ENCODE data around the gene SFPQ. TPM values are rescaled to one million over a fixed set of nuclear protein-coding genes. Genes with fewer than 3 reads are reported as not detected.

The SFPQ gene
- total RNA-seq, 1 experiment from 2014 or later: 691 TPM

DNA sequence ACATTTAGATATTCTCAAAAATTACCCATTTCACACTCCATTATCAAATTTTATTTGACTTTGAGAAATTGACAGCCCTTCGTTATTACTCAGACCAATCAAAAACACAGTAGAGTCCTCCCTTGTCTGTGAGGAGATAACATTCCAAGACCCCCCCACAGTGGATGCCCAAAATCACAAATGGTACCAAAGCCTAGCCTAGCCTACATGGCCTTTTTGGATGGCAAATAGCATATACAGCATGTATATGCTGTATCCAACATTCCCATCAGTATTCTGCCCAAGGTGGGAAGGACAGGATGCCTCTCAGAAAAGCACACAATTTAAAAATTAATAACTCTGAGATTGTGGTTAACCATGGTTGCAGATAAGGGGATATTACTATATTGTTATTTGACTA is 17.3 kb downstream of the SFPQ start:
- peaks cover 59% of the 10 kb centered on the region for H3K36me3 ChIP-seq (ENCODE audit: insufficient read depth, low read length, poor library complexity, severe bottlenecking)
- CTCF ChIA-PET: no interaction called here
- no TSS peak for BruUV-seq (replicated peaks)

DNA sequence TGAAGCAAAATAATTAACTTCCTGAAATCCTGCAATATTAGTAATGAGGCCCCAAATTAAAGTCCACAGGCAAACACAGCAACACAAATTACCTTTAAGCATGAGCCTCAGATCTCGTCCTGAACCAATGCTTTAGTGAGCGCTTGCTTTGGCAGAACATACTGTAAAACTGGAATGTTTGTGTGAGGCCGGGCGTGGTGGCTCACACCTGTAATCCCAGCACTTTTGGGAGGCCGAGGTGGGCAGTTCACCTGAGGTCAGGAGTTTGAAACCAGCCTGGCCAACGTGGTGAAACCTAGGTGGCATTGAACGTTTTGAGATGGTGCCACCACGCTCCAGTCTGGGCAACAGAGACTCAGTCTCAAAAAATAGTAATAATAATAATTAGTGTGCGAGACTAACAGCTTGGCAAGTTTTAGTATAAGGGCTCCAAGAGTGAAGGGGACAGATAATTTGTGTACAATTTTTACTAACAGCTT is 17.8 kb downstream of the SFPQ start:
- Histone ChIP-seq H3K27ac (ENCODE audit: low read depth, low read length, poor library complexity, severe bottlenecking) (no peak overlapping the region), H3K4me1 (ENCODE audit: insufficient read depth, low read length, poor library complexity, severe bottlenecking) (no peaks in the 10 kb centered on the region), H3K4me3 (ENCODE audit: low read depth, low read length, poor library complexity, severe bottlenecking) (no peak overlapping the region), H3K27me3 (replicated peaks; ENCODE audit: insufficient read depth, low read depth, low read length, poor library complexity) (no peaks in the 10 kb centered on the region), H3K9me3 (ENCODE audit: low read depth, low read length, poor library complexity, severe bottlenecking) (no peaks in the 10 kb centered on the region), H3K36me3 (ENCODE audit: insufficient read depth, low read length, poor library complexity, severe bottlenecking) (peaks cover 54% of the 10 kb centered on the region)
- POLR2A ChIA-PET (ENCODE audit: low non-redundant PET): no interaction called here
- TF ChIP-seq, protein P1, sequence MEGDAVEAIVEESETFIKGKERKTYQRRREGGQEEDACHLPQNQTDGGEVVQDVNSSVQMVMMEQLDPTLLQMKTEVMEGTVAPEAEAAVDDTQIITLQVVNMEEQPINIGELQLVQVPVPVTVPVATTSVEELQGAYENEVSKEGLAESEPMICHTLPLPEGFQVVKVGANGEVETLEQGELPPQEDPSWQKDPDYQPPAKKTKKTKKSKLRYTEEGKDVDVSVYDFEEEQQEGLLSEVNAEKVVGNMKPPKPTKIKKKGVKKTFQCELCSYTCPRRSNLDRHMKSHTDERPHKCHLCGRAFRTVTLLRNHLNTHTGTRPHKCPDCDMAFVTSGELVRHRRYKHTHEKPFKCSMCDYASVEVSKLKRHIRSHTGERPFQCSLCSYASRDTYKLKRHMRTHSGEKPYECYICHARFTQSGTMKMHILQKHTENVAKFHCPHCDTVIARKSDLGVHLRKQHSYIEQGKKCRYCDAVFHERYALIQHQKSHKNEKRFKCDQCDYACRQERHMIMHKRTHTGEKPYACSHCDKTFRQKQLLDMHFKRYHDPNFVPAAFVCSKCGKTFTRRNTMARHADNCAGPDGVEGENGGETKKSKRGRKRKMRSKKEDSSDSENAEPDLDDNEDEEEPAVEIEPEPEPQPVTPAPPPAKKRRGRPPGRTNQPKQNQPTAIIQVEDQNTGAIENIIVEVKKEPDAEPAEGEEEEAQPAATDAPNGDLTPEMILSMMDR (conservative IDR thresholded peaks at IDR 0.05; ENCODE audit: low read depth, low read length): no peak
- no peak for TF ChIP-seq EZH2 (IDR thresholded peaks at IDR 0.05; ENCODE audit: borderline replicate concordance, low read depth, low read length, poor library complexity, severe bottlenecking)
- DNase-seq (ENCODE audit: low spot score): no peak
- CTCF ChIA-PET: no interaction called here
- BruUV-seq (replicated peaks): no TSS peak
- intact Hi-C loops (cut with micrococcal nuclease; ENCODE audit: unreplicated experiment): no loop called here

More for the DNA sequence above, 17.3 kb downstream of the SFPQ start:
- no peaks in the 10 kb centered on the region for H3K4me1 ChIP-seq (ENCODE audit: insufficient read depth, low read length, poor library complexity, severe bottlenecking)
- H3K4me3 ChIP-seq (ENCODE audit: low read depth, low read length, poor library complexity, severe bottlenecking): no peak overlapping the region
- H3K27ac ChIP-seq (ENCODE audit: low read depth, low read length, poor library complexity, severe bottlenecking): no peak overlapping the region
- DNase-seq (ENCODE audit: low spot score): no peak
- no peaks in the 10 kb centered on the region for H3K27me3 ChIP-seq (replicated peaks; ENCODE audit: insufficient read depth, low read depth, low read length, poor library complexity)
- H3K9me3 ChIP-seq (ENCODE audit: low read depth, low read length, poor library complexity, severe bottlenecking): no peaks in the 10 kb centered on the region
- no peak for TF ChIP-seq EZH2 (IDR thresholded peaks at IDR 0.05; ENCODE audit: borderline replicate concordance, low read depth, low read length, poor library complexity, severe bottlenecking)
- TF ChIP-seq, protein P1 (conservative IDR thresholded peaks at IDR 0.05; ENCODE audit: low read depth, low read length): no peak
- intact Hi-C loops (cut with micrococcal nuclease; ENCODE audit: unreplicated experiment): no loop called here
- POLR2A ChIA-PET (ENCODE audit: low non-redundant PET): no interaction called here

DNA sequence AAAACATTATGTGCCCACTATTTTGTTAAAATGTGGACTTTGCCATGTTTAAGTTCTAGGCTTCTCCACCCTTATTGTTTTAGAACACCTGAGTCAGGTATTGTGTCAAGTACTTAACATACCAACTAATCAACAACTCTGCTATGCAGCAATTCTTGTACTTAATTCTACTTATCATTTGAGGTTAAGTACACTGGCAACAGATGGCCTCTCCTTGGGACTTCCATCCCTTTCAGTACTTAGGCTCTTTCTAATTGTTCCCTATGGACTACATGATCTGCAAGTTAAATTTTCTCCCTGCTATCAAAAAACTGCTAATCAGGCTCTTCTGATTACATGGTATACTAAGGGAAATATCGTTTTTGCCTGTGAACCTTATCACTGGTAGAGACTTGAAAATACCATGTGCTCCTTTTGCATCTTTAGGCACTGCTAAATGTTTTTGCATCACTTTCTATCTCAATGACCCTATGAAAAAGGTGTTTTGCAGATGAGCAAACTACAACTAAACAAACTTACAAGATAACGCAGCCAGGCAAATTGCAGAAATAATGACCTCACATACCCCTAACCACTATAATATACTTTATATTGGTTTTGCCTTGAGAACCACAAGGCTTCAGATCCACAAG is 18.9 kb downstream of the SFPQ start:
- intact Hi-C loops (cut with micrococcal nuclease; ENCODE audit: unreplicated experiment): no loop called here
- no peak for DNase-seq (ENCODE audit: low spot score)
- BruUV-seq (replicated peaks): no TSS peak
- H3K36me3 ChIP-seq (ENCODE audit: insufficient read depth, low read length, poor library complexity, severe bottlenecking): peaks cover 43% of the 10 kb centered on the region
- no peak overlapping the region for H3K27ac ChIP-seq (ENCODE audit: low read depth, low read length, poor library complexity, severe bottlenecking)
- H3K4me1 ChIP-seq (ENCODE audit: insufficient read depth, low read length, poor library complexity, severe bottlenecking): no peaks in the 10 kb centered on the region
- no peaks in the 10 kb centered on the region for H3K27me3 ChIP-seq (replicated peaks; ENCODE audit: insufficient read depth, low read depth, low read length, poor library complexity)
- POLR2A ChIA-PET (ENCODE audit: low non-redundant PET): no interaction called here
- TF ChIP-seq, protein P1 (conservative IDR thresholded peaks at IDR 0.05; ENCODE audit: low read depth, low read length): no peak
- no peak for TF ChIP-seq EZH2 (IDR thresholded peaks at IDR 0.05; ENCODE audit: borderline replicate concordance, low read depth, low read length, poor library complexity, severe bottlenecking)
- H3K9me3 ChIP-seq (ENCODE audit: low read depth, low read length, poor library complexity, severe bottlenecking): no peaks in the 10 kb centered on the region
- H3K4me3 ChIP-seq (ENCODE audit: low read depth, low read length, poor library complexity, severe bottlenecking): no peak overlapping the region
- CTCF ChIA-PET: no interaction called here

Measured in A673 (cell line).